ENCODE results near the gene PTAR1. TPM values are rescaled to one million over a fixed set of nuclear protein-coding genes. Genes with fewer than 3 reads are reported as not detected.

PTAR1 gene
- total and polyA plus RNA-seq, 3 donors from 2014 or later: 27.0 to 72.2 (median 68.8) TPM

- 90 to 92% methylated on average over 5 of the region's 5 CpGs for WGBS, 2 donors
- DNase-seq: no peak
- Histone ChIP-seq H3K9me3 (no peaks in the 10 kb centered on the region), H3K27me3 (no peaks in the 10 kb centered on the region), H3K27ac (no peak overlapping the region), H3K4me1 (peaks cover 5% of the 10 kb centered on the region), H3K36me3 (ENCODE audit: low read depth, missing control alignments) (no peaks in the 10 kb centered on the region), H3K4me3 (no peak overlapping the region)
- intact Hi-C loops (cut with DNase I; ENCODE audit: low total_unique reads): no loop called here
- TF ChIP-seq POLR2A (IDR thresholded peaks at IDR 0.05): no peak
Measured at GRCh38 chr9:69677931-69678330, 81.9 kb downstream of the PTAR1 start.

DNA sequence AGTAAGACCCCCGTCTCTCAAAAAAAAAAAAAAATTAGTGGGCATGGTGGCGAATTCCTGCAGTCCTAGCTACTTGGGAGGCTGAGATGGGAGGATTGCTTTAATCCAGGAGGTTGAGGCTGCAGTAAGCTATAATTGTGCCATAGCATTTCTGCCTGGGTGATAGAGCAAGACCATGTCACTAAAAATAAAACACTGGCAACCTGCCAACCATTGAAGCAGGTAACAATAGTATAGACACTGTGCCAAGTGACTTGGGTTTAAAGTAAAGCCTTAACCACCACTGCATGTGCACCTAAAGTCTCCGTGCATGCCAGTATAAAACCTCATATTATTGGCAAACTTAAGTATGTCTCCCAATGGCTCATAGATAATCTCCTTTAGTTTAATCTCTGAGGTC, 84.2 kb downstream of the PTAR1 start:
- WGBS, 2 donors: 81 to 86% methylated on average over 3 of the region's 3 CpGs
- intact Hi-C loops (cut with DNase I; ENCODE audit: low total_unique reads): no loop called here
- no peak overlapping the region for H3K4me3 ChIP-seq

GRCh38 chr9:69674716-69675438, 84.9 kb downstream of the PTAR1 start:
- WGBS, 2 donors: 40 to 65% methylated on average over 3 of the region's 3 CpGs
- Histone ChIP-seq H3K9me3 (no peaks in the 10 kb centered on the region), H3K4me1 (peaks cover 8% of the 10 kb centered on the region), H3K36me3 (ENCODE audit: low read depth, missing control alignments) (no peaks in the 10 kb centered on the region), H3K4me3 (no peak overlapping the region), H3K27ac (no peak overlapping the region), H3K27me3 (no peaks in the 10 kb centered on the region)
- intact Hi-C loops (cut with DNase I; ENCODE audit: low total_unique reads): no loop called here
- TF ChIP-seq CTCF (IDR thresholded peaks at IDR 0.05) (no peak), POLR2A (IDR thresholded peaks at IDR 0.05) (no peak)
- DNase-seq: no peak

More for the DNA sequence above, 84.2 kb downstream of the PTAR1 start:
- Histone ChIP-seq H3K27ac (no peak overlapping the region), H3K9me3 (no peaks in the 10 kb centered on the region), H3K27me3 (no peaks in the 10 kb centered on the region), H3K36me3 (ENCODE audit: low read depth, missing control alignments) (no peaks in the 10 kb centered on the region), H3K4me1 (peaks cover 8% of the 10 kb centered on the region)
- TF ChIP-seq CTCF (IDR thresholded peaks at IDR 0.05) (no peak), POLR2A (IDR thresholded peaks at IDR 0.05) (no peak)
- no peak for DNase-seq

DNA sequence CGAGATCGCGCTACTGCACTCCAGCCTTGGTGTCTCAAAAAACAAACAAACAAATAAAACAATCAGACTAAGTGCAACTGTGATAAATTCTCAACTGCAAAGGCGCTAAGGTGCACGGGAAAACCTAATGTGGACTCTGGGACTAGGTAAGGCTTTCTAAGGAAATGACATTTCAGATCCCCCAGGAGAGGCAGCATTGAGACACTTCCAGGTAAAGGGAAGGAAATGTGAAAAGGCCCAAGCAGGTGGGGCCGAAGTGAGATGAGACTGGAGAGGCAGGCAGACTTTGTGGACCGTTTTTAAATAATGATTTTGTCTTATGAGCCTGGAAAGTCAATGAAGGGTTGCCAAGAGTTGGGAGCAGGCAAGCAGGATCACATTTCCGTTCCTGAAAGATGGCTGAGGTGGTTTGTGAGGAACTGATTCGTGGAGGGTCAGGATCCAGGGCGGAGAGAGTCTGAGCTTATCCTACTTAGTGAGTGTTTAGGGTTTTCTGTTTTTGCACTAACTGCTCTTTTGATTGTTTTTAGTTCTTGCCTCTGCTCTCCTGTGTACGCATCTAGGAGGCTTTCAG, 85.6 kb downstream of the PTAR1 start:
- peaks cover 8% of the 10 kb centered on the region for H3K4me1 ChIP-seq
- intact Hi-C loops (cut with DNase I; ENCODE audit: low total_unique reads): no loop called here
- no peaks in the 10 kb centered on the region for H3K27me3 ChIP-seq
- 32 to 47% methylated on average over 11 of the region's 11 CpGs for WGBS, 2 donors
- no peaks in the 10 kb centered on the region for H3K9me3 ChIP-seq
- H3K4me3 ChIP-seq: peak overlapping the region in 1 of 2 donors; percentile 85
- TF ChIP-seq CTCF (IDR thresholded peaks at IDR 0.05) (no peak), POLR2A (IDR thresholded peaks at IDR 0.05) (no peak)
- H3K27ac ChIP-seq: no peak overlapping the region
- H3K36me3 ChIP-seq (ENCODE audit: low read depth, missing control alignments): no peaks in the 10 kb centered on the region
- peak; percentile 14 for DNase-seq

DNA sequence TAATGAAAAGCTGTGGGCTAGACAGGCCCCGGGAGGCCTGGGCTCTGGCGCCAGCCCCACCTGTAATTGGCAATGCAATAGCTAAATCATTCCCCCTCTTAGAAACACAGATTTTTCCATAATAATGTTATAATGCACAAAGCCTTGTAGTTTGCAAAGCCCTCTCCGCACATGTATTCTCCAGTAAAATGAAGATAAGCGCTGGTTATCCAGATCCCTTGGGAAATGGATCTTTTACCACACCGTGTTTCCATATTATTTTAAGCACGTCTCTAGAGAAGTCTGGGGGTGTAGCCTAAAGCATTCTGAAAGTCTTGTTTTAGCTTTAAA, 86.5 kb downstream of the PTAR1 start:
- Histone ChIP-seq H3K4me1 (peaks cover 8% of the 10 kb centered on the region), H3K9me3 (no peaks in the 10 kb centered on the region), H3K27me3 (no peaks in the 10 kb centered on the region), H3K4me3 (peak overlapping the region; percentile 75 to 85), H3K27ac (peak overlapping the region; percentile 67 to 86), H3K36me3 (ENCODE audit: low read depth, missing control alignments) (no peaks in the 10 kb centered on the region)
- no peak for TF ChIP-seq CTCF (IDR thresholded peaks at IDR 0.05)
- no peak for TF ChIP-seq POLR2A (IDR thresholded peaks at IDR 0.05)
- no peak for DNase-seq
- intact Hi-C loops (cut with DNase I; ENCODE audit: low total_unique reads): no loop called here
- 11 to 25% methylated on average over 5 to 6 of the region's 6 CpGs for WGBS, 2 donors
